Liver (tissue), 9 donors: Measurements from ENCODE around the gene SLC2A6. TPM values are rescaled to one million over a fixed set of nuclear protein-coding genes. Genes with fewer than 3 reads are reported as not detected.

Experiments used
- DNase-seq: peaks from one replicate; pipeline ENCODE4 v3.0.0-alpha.2; 2017; ENCODE audit warnings: low spot score
- H3K27ac ChIP-seq, 2 donors: one replicate each; pipeline ENCODE4 v1.7.0; 2013; ENCODE audit warnings: inconsistent platforms in 2 of 2, low read length in 2 of 2, control low read depth in 1 of 2, low read depth in 1 of 2, mild to moderate bottlenecking in 1 of 2
- H3K27me3 ChIP-seq, 4 donors: one replicate each; pipeline versions ENCODE4 v1.6.1 to v1.7.0; 2013; ENCODE audit warnings: low read length in 3 of 4, inconsistent platforms in 1 of 4, mild to moderate bottlenecking in 1 of 4, moderate library complexity in 1 of 4; ENCODE audit not compliant: control insufficient read depth in 4 of 4, insufficient read depth in 4 of 4
- H3K36me3 ChIP-seq, 4 donors: one replicate each; pipeline versions ENCODE4 v1.6.1 to v1.7.0; 2013; ENCODE audit warnings: low read length in 3 of 4, mild to moderate bottlenecking in 3 of 4, low read depth in 1 of 4, moderate library complexity in 1 of 4; ENCODE audit not compliant: control insufficient read depth in 4 of 4, insufficient read depth in 3 of 4
- H3K4me1 ChIP-seq, 4 donors: one replicate each; pipeline versions ENCODE4 v1.6.1 to v1.7.0; 2013; ENCODE audit warnings: low read length in 3 of 4, mild to moderate bottlenecking in 3 of 4, moderate library complexity in 1 of 4; ENCODE audit not compliant: control insufficient read depth in 4 of 4, insufficient read depth in 4 of 4
- H3K4me3 ChIP-seq, 3 donors: one replicate each; pipeline versions ENCODE4 v1.6.1 to v1.7.0; 2013; ENCODE audit warnings: low read length in 3 of 3, control low read depth in 1 of 3, low read depth in 1 of 3, mild to moderate bottlenecking in 1 of 3
- H3K9ac ChIP-seq, 2 donors: one replicate each; pipeline ENCODE4 v1.7.0; 2013; ENCODE audit warnings: low read length in 2 of 2, mild to moderate bottlenecking in 2 of 2, moderate library complexity in 2 of 2, control low read depth in 1 of 2, low read depth in 1 of 2
- H3K9me3 ChIP-seq, 4 donors: one replicate each; pipeline versions ENCODE4 v1.6.1 to v1.7.0; 2013; ENCODE audit warnings: low read length in 3 of 4; ENCODE audit not compliant: control insufficient read depth in 4 of 4
- ATF3 ChIP-seq: IDR thresholded peaks from 2 replicates; pipeline ENCODE4 v1.6.1; 2016; ENCODE audit warnings: antibody characterized with exemption
- CTCF ChIP-seq: fragments of 150-350 bp; IDR thresholded peaks from 2 replicates; pipeline ENCODE4 v1.5.1; 2017; ENCODE audit warnings: improper control_type of control experiment, low read depth, low read length; ENCODE audit not compliant: missing input control
- EGR1 ChIP-seq, 2 donors: IDR thresholded peaks; 2 replicates each; pipeline ENCODE4 v1.6.1; 2016 to 2018; ENCODE audit warnings: antibody characterized with exemption in 2 of 2, low read depth in 2 of 2
- FOXA1 ChIP-seq: IDR thresholded peaks from 2 replicates; pipeline ENCODE4 v1.6.1; 2016; ENCODE audit warnings: antibody characterized with exemption
- FOXA2 ChIP-seq: IDR thresholded peaks from 2 replicates; pipeline ENCODE4 v1.6.1; 2016; ENCODE audit warnings: antibody characterized with exemption
- GABPA ChIP-seq, 2 donors: IDR thresholded peaks in 1 of 2; conservative IDR thresholded peaks in 1 of 2; 2 replicates each; pipeline ENCODE4 v1.6.1; 2016; ENCODE audit warnings: antibody characterized with exemption in 2 of 2, mild to moderate bottlenecking in 1 of 2, moderate library complexity in 1 of 2
- HNF4A ChIP-seq, 2 donors: conservative IDR thresholded peaks; 2 replicates each; pipeline ENCODE4 v1.6.1; 2016; ENCODE audit warnings: antibody characterized with exemption in 2 of 2, mild to moderate bottlenecking in 2 of 2
- HNF4G ChIP-seq: IDR thresholded peaks from 2 replicates; pipeline ENCODE4 v1.6.1; 2016; ENCODE audit warnings: antibody characterized with exemption
- JUND ChIP-seq, 2 donors: IDR thresholded peaks; 2 replicates each; pipeline ENCODE4 v1.6.1; 2016; ENCODE audit warnings: antibody characterized with exemption in 2 of 2
- MAX ChIP-seq: IDR thresholded peaks from 2 replicates; pipeline ENCODE4 v1.6.1; 2016; ENCODE audit warnings: antibody characterized with exemption
- NR2F2 ChIP-seq: IDR thresholded peaks from 2 replicates; pipeline ENCODE4 v1.6.1; 2016; ENCODE audit warnings: antibody characterized with exemption
- RAD21 ChIP-seq, 2 donors: IDR thresholded peaks; 2 replicates each; pipeline ENCODE4 v1.6.1; 2016; ENCODE audit warnings: antibody characterized with exemption in 2 of 2, mild to moderate bottlenecking in 2 of 2
- RXRA ChIP-seq, 2 donors: IDR thresholded peaks; 2 replicates each; pipeline ENCODE4 v1.6.1; 2017 to 2018; ENCODE audit warnings: antibody characterized with exemption in 2 of 2, mild to moderate bottlenecking in 1 of 2
- SP1 ChIP-seq: IDR thresholded peaks from 2 replicates; pipeline ENCODE4 v1.6.1; 2018; ENCODE audit warnings: antibody characterized with exemption, mild to moderate bottlenecking
- TAF1 ChIP-seq: conservative IDR thresholded peaks from 2 replicates; pipeline ENCODE4 v1.6.1; 2016; ENCODE audit warnings: antibody characterized with exemption, mild to moderate bottlenecking
- YY1 ChIP-seq: IDR thresholded peaks from 2 replicates; pipeline ENCODE4 v1.6.1; 2016; ENCODE audit warnings: antibody characterized with exemption, mild to moderate bottlenecking
- ZBTB33 ChIP-seq: IDR thresholded peaks from 2 replicates; pipeline ENCODE4 v1.6.1; 2016; ENCODE audit warnings: antibody characterized with exemption
- WGBS: extraction: QIAGEN DNeasy Blood & Tissue Kit; methylation state at CpG from one replicate; pipeline ENCODE4 v1.1.7; 2013; 5-methylcytosine and 5-hydroxymethylcytosine counted together
- polyA plus RNA-seq, 2 donors: library from polyadenylated mRNA; stranded (reverse) in 1 of 2; unstranded in 1 of 2; fragments of 200-250 nt in 1 of 2; fragments of >200 nt in 1 of 2; fragmentation: Nextera tagmentation in 1 of 2; extraction: Ambion mirVana in 1 of 2; gene quantifications; one replicate each; pipeline versions ENCODE4 v1.2.1 to v1.2.3, GENCODE V29; 2013 to 2015
- total RNA-seq, 2 donors: library from RNA; depleted of rRNA; stranded (reverse); fragments of >200 nt; gene quantifications; one replicate each; pipeline ENCODE4 v1.2.3, GENCODE V29; 2014
- donor health status: healthy.
- donor health status: healthy.
- donor health status: healthy.
- donor health status: healthy.
- donor health status: healthy.

The SLC2A6 gene
- total and polyA plus RNA-seq, 4 donors, result 1.7 to 3.9 (median 2.3) TPM

- TF ChIP-seq CTCF (peak; percentile 3), JUND (IDR thresholded peaks at IDR 0.05) (peak; percentile 99), RXRA (IDR thresholded peaks at IDR 0.05) (peak; percentile 90 to 95), GABPA (IDR thresholded peaks at IDR 0.05 in 1 of 2, conservative IDR thresholded peaks at IDR 0.05 in 1 of 2) (peak in 1 of 2 donors; percentile 59), NR2F2 (peak; percentile 96), TAF1 (no peak), SP1 (peak; percentile 94), FOXA2 (no peak), RAD21 (IDR thresholded peaks at IDR 0.05) (peak; percentile 54 to 63)
Measured at GRCh38 chr9:133506653-133507038, 27.7 kb upstream of the SLC2A6 start (continued).

- Histone ChIP-seq H3K4me1 (peaks cover 14 to 36% (median 24%) of the 10 kb centered on the region in 4 donors), H3K9ac (no peak overlapping the region), H3K4me3 (no peak overlapping the region), H3K9me3 (peaks cover 0 to 9% (median 1%) of the 10 kb centered on the region in 4 donors), H3K27me3 (no peaks in the 10 kb centered on the region), H3K36me3 (no peaks in the 10 kb centered on the region), H3K27ac (peak overlapping the region in 1 of 2 donors; percentile 38)
- DNase-seq, result no peak
- 71% methylated on average over 23 of the region's 23 CpGs for WGBS
- no peak for TF ChIP-seq ZBTB33
Measured at GRCh38 chr9:133505901-133506652, 27.2 kb upstream of the SLC2A6 start.

GRCh38 chr9:133505186-133505830, 26.4 kb upstream of the SLC2A6 start:
- Histone ChIP-seq H3K4me3 (no peak overlapping the region), H3K27ac (no peak overlapping the region), H3K4me1 (peaks cover 14 to 36% (median 24%) of the 10 kb centered on the region in 4 donors), H3K9me3 (peaks cover 0 to 9% (median 1%) of the 10 kb centered on the region in 4 donors), H3K36me3 (no peaks in the 10 kb centered on the region), H3K27me3 (no peaks in the 10 kb centered on the region), H3K9ac (no peak overlapping the region)
- 94% methylated on average over 13 of the region's 13 CpGs for WGBS
- DNase-seq, result no peak
- TF ChIP-seq NR2F2 (no peak), RAD21 (IDR thresholded peaks at IDR 0.05) (no peak), FOXA1 (no peak), ATF3 (no peak), CTCF (no peak), GABPA (IDR thresholded peaks at IDR 0.05 in 1 of 2, conservative IDR thresholded peaks at IDR 0.05 in 1 of 2) (no peak), HNF4G (no peak), ZBTB33 (no peak), EGR1 (IDR thresholded peaks at IDR 0.05; ENCODE audit: low read depth in 2 of 2) (no peak), JUND (IDR thresholded peaks at IDR 0.05) (no peak), MAX (no peak), FOXA2 (no peak), YY1 (no peak), HNF4A (conservative IDR thresholded peaks at IDR 0.05) (no peak)
